ENCODE data around the gene TDRD7. TPM values are rescaled to one million over a fixed set of nuclear protein-coding genes. Genes with fewer than 3 reads are reported as not detected.

The TDRD7 gene
- total RNA-seq, 1 donor from 2014 or later: 7.6 TPM

- Mint-ChIP-seq H3K27me3 (peaks cover 32% of the 10 kb centered on the region), H3K4me3 (no peak overlapping the region), H3K36me3 (no peaks in the 10 kb centered on the region), H3K9me3 (no peaks in the 10 kb centered on the region), H3K4me1 (ENCODE audit: unreplicated experiment) (peaks cover 20% of the 10 kb centered on the region), H3K27ac (peak overlapping the region; percentile 22)
- TF ChIP-seq CTCF (conservative IDR thresholded peaks at IDR 0.05): no peak
- no peak for DNase-seq (ENCODE audit: extremely low spot score, unreplicated experiment)
These were observed 104.2 kb downstream of the TDRD7 start for GRCh38 chr9:97516111-97516510.

DNA sequence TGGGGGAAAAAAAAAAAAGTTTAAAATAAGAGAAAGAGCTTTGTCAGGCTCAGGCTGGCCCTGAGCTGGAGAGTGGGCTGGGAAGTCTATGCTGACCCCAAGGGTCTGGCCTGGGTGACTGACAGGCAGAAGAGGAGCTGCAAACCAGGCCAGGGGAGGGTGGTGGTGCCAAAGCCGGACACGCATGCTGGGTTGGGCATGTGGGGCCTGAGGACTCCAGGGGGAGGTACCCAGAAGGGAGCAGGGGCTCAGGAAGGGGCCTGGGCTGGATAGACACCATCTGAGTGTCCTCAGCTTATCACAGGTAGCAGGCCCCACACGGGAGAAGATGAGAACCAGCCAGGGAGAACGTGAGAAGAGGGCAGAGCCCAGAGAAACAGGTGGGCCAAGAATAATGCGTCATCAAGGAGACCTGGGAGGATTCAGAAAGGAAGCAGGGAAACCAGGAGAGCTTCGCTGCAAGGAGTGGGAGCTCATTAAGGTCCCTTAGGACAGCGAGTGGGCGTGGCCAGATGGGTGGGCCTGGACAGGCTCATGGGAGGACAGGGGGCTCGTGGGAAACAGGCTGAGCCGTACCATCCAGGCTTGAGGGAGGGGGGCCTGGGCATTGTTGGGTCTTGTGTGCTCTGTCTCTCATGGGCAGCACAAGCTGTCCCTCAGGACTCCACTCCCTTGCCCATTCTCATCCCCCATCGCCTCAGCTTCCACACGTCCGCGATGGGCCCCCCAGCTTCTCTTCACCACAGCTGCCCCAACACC is 105.6 kb downstream of the TDRD7 start:
- peaks cover 32% of the 10 kb centered on the region for H3K27me3 Mint-ChIP-seq

DNA sequence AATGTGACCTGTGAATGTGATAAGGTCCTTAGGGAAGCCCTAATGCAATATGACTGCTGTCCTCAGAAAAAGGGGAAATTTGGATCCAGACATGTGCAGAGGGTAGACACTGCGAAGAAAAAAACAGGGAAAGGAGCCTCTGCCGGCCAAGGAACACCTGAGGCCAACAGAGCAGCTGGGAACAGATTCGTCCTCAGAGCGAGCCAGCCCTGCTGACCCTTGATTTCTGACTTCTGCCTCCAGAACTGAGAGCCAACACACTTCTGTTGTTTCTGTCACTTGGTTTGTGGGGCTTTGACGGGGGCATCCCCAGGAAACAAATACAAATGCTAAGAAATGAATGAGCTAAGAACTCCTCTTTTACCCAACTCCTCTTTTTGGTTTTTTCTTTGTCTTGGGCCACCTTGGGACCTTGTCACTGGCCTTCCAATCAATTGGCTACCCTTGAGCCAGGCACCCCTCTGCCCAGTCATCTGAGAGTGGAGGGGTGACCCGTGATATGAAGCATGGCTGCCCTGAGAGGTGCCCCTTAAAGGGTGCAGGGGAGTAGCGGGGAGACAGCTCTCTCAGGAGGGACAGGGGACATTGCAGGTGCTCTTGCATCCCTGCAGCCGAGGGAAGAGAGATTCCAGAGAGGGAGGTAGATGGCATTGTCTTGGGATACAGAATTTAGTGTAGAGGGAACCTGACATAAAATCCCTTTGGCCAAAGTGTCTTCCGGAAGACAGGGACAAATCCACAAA is 106.4 kb downstream of the TDRD7 start:
- H3K36me3 Mint-ChIP-seq: no peaks in the 10 kb centered on the region
- TF ChIP-seq CTCF (conservative IDR thresholded peaks at IDR 0.05): no peak
- H3K27ac Mint-ChIP-seq: no peak overlapping the region
- peaks cover 32% of the 10 kb centered on the region for H3K27me3 Mint-ChIP-seq
- H3K4me1 Mint-ChIP-seq (ENCODE audit: unreplicated experiment): peaks cover 20% of the 10 kb centered on the region
- no peaks in the 10 kb centered on the region for H3K9me3 Mint-ChIP-seq
- H3K4me3 Mint-ChIP-seq: no peak overlapping the region
- DNase-seq (ENCODE audit: extremely low spot score, unreplicated experiment): no peak

More for the DNA sequence above, 105.6 kb downstream of the TDRD7 start:
- Mint-ChIP-seq H3K4me3 (no peak overlapping the region), H3K9me3 (no peaks in the 10 kb centered on the region), H3K4me1 (ENCODE audit: unreplicated experiment) (peaks cover 20% of the 10 kb centered on the region), H3K36me3 (no peaks in the 10 kb centered on the region), H3K27ac (no peak overlapping the region)
- DNase-seq (ENCODE audit: extremely low spot score, unreplicated experiment): no peak
- no peak for TF ChIP-seq CTCF (conservative IDR thresholded peaks at IDR 0.05)

- Mint-ChIP-seq H3K4me1 (ENCODE audit: unreplicated experiment) (peaks cover 20% of the 10 kb centered on the region), H3K36me3 (no peaks in the 10 kb centered on the region), H3K27ac (peak overlapping the region; percentile 62), H3K9me3 (no peaks in the 10 kb centered on the region), H3K4me3 (peak overlapping the region; percentile 37), H3K27me3 (peaks cover 32% of the 10 kb centered on the region)
- no peak for TF ChIP-seq CTCF (conservative IDR thresholded peaks at IDR 0.05)
- no peak for DNase-seq (ENCODE audit: extremely low spot score, unreplicated experiment)
These were observed 107.0 kb downstream of the TDRD7 start for GRCh38 chr9:97518909-97519307.

DNA sequence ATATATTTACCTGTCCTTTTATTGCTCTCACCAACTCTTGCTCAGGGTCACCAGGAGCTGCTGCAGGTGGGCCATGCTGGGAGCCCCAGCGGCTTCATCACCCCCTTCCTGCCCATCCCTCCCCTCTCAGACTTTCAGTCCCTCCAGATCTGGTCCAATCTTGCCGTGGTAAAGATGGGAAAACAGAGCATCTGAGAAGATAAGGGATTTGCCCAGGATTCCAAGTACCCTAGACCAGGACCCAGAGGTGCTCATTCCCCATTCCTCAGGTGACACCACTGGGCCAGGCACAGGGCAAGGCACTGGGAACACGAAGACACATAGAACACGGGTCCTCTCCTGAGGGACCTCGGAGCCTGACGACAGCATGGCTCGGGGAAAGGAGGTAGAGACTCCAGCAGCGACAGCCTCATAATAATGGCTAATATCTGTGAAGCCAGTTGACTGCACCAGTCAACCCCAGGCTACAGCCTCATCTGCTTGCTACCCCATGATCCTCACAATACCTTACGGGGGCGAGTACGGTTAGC is 107.6 kb downstream of the TDRD7 start:
- peaks cover 20% of the 10 kb centered on the region for H3K4me1 Mint-ChIP-seq (ENCODE audit: unreplicated experiment)
- no peak for DNase-seq (ENCODE audit: extremely low spot score, unreplicated experiment)
- peak overlapping the region; percentile 62 for H3K27ac Mint-ChIP-seq
- no peaks in the 10 kb centered on the region for H3K36me3 Mint-ChIP-seq
- H3K9me3 Mint-ChIP-seq: no peaks in the 10 kb centered on the region
- H3K27me3 Mint-ChIP-seq: peaks cover 32% of the 10 kb centered on the region
- TF ChIP-seq CTCF (conservative IDR thresholded peaks at IDR 0.05): no peak
- no peak overlapping the region for H3K4me3 Mint-ChIP-seq
